ENCODE measurements around the gene PEX14. TPM values are rescaled to one million over a fixed set of nuclear protein-coding genes. Genes with fewer than 3 reads are reported as not detected.

PEX14 gene
- total and polyA plus RNA-seq, 2 donors (not counting 3 experiments of a cell fraction or from before 2014, with no cell fraction given), result 19.5 to 26.5 TPM

GRCh38 chr1:10438677-10439163, 36.0 kb upstream of the PEX14 start:
- Histone ChIP-seq H3K27me3 (ENCODE audit: control insufficient read depth in 2 of 2, insufficient read depth in 2 of 2, low read length in 2 of 2) (no peaks in the 10 kb centered on the region), H3K9me3 (replicated peaks; ENCODE audit: control insufficient read depth, insufficient read depth, low read length) (no peaks in the 10 kb centered on the region), H3K36me3 (ENCODE audit: control insufficient read depth in 2 of 2, extremely low read depth in 1 of 2, insufficient read depth in 2 of 2, low read length in 2 of 2) (no peaks in the 10 kb centered on the region), H3K4me2 (ENCODE audit: insufficient read depth, low read length) (no peak overlapping the region), H2AFZ (ENCODE audit: low read depth, low read length) (no peak overlapping the region), H3K79me2 (ENCODE audit: control insufficient read depth, insufficient read depth, low read length) (no peaks in the 10 kb centered on the region), H3K9me1 (replicated peaks; ENCODE audit: control insufficient read depth, extremely low read depth, insufficient read depth, low read length) (no peaks in the 10 kb centered on the region), H4K20me1 (replicated peaks; ENCODE audit: control insufficient read depth, extremely low read depth, insufficient read depth, low read length) (no peaks in the 10 kb centered on the region), H3K4me3 (replicated peaks in 1 of 3; ENCODE audit: insufficient read depth in 1 of 3, low read depth in 1 of 3, low read length in 3 of 3) (no peak overlapping the region), H3K4me1 (ENCODE audit: control insufficient read depth, extremely low read depth, insufficient read depth, low read length) (no peaks in the 10 kb centered on the region), H3K9ac (replicated peaks; ENCODE audit: extremely low read depth, insufficient read depth, low read length) (no peak overlapping the region), H3K27ac (ENCODE audit: insufficient read depth, low read depth, low read length) (no peak overlapping the region)
- DNase-seq (ENCODE audit: low read depth, low spot score) (no peak), FAIRE-seq (no peak)
- ChIA-PET POLR2A (no interaction called here), CTCF (interaction anchor here (0.8 kb wide), 1 partner anchor 56 kb away, joined by 3 read pairs; no protein-coding TSS in a partner anchor)
- intact Hi-C loops (cut with micrococcal nuclease), result no loop called here
- TF ChIP-seq, protein P1, sequence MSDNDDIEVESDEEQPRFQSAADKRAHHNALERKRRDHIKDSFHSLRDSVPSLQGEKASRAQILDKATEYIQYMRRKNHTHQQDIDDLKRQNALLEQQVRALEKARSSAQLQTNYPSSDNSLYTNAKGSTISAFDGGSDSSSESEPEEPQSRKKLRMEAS (IDR thresholded peaks at IDR 0.05; ENCODE audit: insufficient read depth, insufficient read length), result no peak
- no TSS peak for BruUV-seq (replicated peaks)
- dilution Hi-C loops (cut with MboI; ENCODE audit: extremely low pct_ligation_motif_present, low sequenced_read_pairs), result no loop called here

GRCh38 chr1:10440305-10440704, 34.4 kb upstream of the PEX14 start:
- H3K36me3 ChIP-seq (ENCODE audit: control insufficient read depth in 2 of 2, extremely low read depth in 1 of 2, insufficient read depth in 2 of 2, low read length in 2 of 2), result no peaks in the 10 kb centered on the region
- no peak overlapping the region for H3K4me3 ChIP-seq (replicated peaks in 1 of 3; ENCODE audit: insufficient read depth in 1 of 3, low read depth in 1 of 3, low read length in 3 of 3)
- no peak overlapping the region for H2AFZ ChIP-seq (ENCODE audit: low read depth, low read length)
- no peaks in the 10 kb centered on the region for H3K79me2 ChIP-seq (ENCODE audit: control insufficient read depth, insufficient read depth, low read length)
- CTCF ChIA-PET, result no interaction called here
- FAIRE-seq (no peak), DNase-seq (ENCODE audit: low read depth, low spot score) (no peak)
- TF ChIP-seq JUN (IDR thresholded peaks at IDR 0.05; ENCODE audit: borderline replicate concordance, insufficient read depth, insufficient read length, low read depth) (no peak), POLR2A (IDR thresholded peaks at IDR 0.05; ENCODE audit: low read depth, low read length) (no peak), FOS (IDR thresholded peaks at IDR 0.05; ENCODE audit: borderline replicate concordance, insufficient read depth, low read length) (no peak), MYC (IDR thresholded peaks at IDR 0.05; ENCODE audit: low read depth, low read length) (no peak), EZH2 (IDR thresholded peaks at IDR 0.05; ENCODE audit: borderline replicate concordance, low read depth, low read length, severe bottlenecking) (no peak)
- TF ChIP-seq, protein P1 (IDR thresholded peaks at IDR 0.05; ENCODE audit: insufficient read depth, insufficient read length), result no peak
- TF ChIP-seq, protein P2, sequence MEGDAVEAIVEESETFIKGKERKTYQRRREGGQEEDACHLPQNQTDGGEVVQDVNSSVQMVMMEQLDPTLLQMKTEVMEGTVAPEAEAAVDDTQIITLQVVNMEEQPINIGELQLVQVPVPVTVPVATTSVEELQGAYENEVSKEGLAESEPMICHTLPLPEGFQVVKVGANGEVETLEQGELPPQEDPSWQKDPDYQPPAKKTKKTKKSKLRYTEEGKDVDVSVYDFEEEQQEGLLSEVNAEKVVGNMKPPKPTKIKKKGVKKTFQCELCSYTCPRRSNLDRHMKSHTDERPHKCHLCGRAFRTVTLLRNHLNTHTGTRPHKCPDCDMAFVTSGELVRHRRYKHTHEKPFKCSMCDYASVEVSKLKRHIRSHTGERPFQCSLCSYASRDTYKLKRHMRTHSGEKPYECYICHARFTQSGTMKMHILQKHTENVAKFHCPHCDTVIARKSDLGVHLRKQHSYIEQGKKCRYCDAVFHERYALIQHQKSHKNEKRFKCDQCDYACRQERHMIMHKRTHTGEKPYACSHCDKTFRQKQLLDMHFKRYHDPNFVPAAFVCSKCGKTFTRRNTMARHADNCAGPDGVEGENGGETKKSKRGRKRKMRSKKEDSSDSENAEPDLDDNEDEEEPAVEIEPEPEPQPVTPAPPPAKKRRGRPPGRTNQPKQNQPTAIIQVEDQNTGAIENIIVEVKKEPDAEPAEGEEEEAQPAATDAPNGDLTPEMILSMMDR (IDR thresholded peaks at IDR 0.05; ENCODE audit: extremely low read depth in 1 of 2, insufficient read depth in 1 of 2, low read depth in 1 of 2, low read length in 2 of 2), result no peak
- dilution Hi-C loops (cut with MboI; ENCODE audit: extremely low pct_ligation_motif_present, low sequenced_read_pairs), result no loop called here
- H3K9ac ChIP-seq (replicated peaks; ENCODE audit: extremely low read depth, insufficient read depth, low read length), result no peak overlapping the region
- no peaks in the 10 kb centered on the region for H3K4me1 ChIP-seq (ENCODE audit: control insufficient read depth, extremely low read depth, insufficient read depth, low read length)
- H3K27ac ChIP-seq (ENCODE audit: insufficient read depth, low read depth, low read length), result no peak overlapping the region
- intact Hi-C loops (cut with micrococcal nuclease), result no loop called here
- no peaks in the 10 kb centered on the region for H3K27me3 ChIP-seq (ENCODE audit: control insufficient read depth in 2 of 2, insufficient read depth in 2 of 2, low read length in 2 of 2)
- H3K9me1 ChIP-seq (replicated peaks; ENCODE audit: control insufficient read depth, extremely low read depth, insufficient read depth, low read length), result no peaks in the 10 kb centered on the region
- BruUV-seq (replicated peaks), result no TSS peak
- POLR2A ChIA-PET, result no interaction called here
- H4K20me1 ChIP-seq (replicated peaks; ENCODE audit: control insufficient read depth, extremely low read depth, insufficient read depth, low read length), result no peaks in the 10 kb centered on the region
- H3K4me2 ChIP-seq (ENCODE audit: insufficient read depth, low read length), result no peak overlapping the region
- no peaks in the 10 kb centered on the region for H3K9me3 ChIP-seq (replicated peaks; ENCODE audit: control insufficient read depth, insufficient read depth, low read length)

Measured in endothelial cell of umbilical vein (primary cell).